Measurements from ENCODE around the gene A2M. TPM values are rescaled to one million over a fixed set of nuclear protein-coding genes. Genes with fewer than 3 reads are reported as not detected.

Gene A2M
- total and polyA plus RNA-seq, 2 experiments from 2014 or later = 0.92 TPM; not detected in 1

DNA sequence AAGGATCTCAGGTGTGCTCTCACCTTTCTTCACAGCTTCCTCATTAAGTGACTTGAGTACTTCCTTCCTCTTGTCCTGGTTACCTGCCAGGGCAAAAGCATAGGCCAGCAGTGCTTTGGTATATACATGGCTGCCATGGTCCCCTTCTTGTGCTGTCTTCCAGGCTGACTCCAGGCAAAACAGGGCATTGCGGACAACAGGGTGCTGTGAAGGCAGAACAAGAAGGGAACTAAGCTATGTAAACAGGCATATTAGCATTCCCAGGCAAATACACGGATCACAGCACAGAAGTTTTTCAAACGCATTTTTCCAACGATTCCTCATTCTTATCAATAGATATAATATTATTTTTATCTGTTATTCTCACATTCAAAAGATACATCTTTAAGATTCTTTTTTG is 39.0 kb downstream of the A2M start (continued):
- TF ChIP-seq, protein P1, sequence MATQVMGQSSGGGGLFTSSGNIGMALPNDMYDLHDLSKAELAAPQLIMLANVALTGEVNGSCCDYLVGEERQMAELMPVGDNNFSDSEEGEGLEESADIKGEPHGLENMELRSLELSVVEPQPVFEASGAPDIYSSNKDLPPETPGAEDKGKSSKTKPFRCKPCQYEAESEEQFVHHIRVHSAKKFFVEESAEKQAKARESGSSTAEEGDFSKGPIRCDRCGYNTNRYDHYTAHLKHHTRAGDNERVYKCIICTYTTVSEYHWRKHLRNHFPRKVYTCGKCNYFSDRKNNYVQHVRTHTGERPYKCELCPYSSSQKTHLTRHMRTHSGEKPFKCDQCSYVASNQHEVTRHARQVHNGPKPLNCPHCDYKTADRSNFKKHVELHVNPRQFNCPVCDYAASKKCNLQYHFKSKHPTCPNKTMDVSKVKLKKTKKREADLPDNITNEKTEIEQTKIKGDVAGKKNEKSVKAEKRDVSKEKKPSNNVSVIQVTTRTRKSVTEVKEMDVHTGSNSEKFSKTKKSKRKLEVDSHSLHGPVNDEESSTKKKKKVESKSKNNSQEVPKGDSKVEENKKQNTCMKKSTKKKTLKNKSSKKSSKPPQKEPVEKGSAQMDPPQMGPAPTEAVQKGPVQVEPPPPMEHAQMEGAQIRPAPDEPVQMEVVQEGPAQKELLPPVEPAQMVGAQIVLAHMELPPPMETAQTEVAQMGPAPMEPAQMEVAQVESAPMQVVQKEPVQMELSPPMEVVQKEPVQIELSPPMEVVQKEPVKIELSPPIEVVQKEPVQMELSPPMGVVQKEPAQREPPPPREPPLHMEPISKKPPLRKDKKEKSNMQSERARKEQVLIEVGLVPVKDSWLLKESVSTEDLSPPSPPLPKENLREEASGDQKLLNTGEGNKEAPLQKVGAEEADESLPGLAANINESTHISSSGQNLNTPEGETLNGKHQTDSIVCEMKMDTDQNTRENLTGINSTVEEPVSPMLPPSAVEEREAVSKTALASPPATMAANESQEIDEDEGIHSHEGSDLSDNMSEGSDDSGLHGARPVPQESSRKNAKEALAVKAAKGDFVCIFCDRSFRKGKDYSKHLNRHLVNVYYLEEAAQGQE (IDR thresholded peaks at IDR 0.05; ENCODE audit: unreplicated experiment) = no peak

DNA sequence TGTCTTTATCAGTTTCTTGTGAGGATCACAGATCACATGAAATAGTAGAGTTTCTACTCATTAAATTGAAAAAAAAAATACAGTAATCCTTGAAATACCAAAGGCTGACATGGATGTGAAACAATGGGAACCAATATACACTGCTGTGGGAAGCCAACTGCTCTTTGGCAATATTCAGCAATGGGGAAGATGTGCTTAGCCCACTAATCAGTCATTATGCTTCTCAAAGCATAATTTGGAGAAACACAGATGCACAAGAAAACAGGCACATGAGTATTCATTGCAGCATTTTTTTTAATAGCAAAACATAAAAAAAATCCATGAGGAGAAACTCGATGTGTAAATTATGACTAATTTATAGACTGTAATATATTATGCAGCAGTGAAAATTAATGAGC is 40.6 kb downstream of the A2M start:
- Mint-ChIP-seq H3K36me3 (ENCODE audit: low read depth) (no peaks in the 10 kb centered on the region), H3K4me3 (no peak overlapping the region), H3K27ac (no peak overlapping the region), H3K4me1 (peaks cover 2% of the 10 kb centered on the region; the same call in 2 of the 3 replicates), H3K9me3 (no peaks in the 10 kb centered on the region), H3K27me3 (ENCODE audit: insufficient read depth, low read depth, poor library complexity) (peaks cover 1% of the 10 kb centered on the region)
- Histone ChIP-seq H3K9me2 (ENCODE audit: insufficient read depth) (peaks cover 6% of the 10 kb centered on the region; the same call in 1 of the 2 replicates), H3K36me3 (ENCODE audit: insufficient read depth) (no peaks in the 10 kb centered on the region), H3K79me2 (replicated peaks; ENCODE audit: insufficient read depth) (no peaks in the 10 kb centered on the region), H4K20me1 (replicated peaks; ENCODE audit: insufficient read depth) (no peaks in the 10 kb centered on the region), H3K4me1 (ENCODE audit: insufficient read depth) (no peaks in the 10 kb centered on the region), H2AFZ (no peak overlapping the region), H3K4me3 (no peak overlapping the region), H3K27me3 (ENCODE audit: insufficient read depth) (no peaks in the 10 kb centered on the region), H3K4me2 (no peak overlapping the region), H3K27ac (ENCODE audit: low read depth) (no peak overlapping the region), H3F3A (replicated peaks; ENCODE audit: low read depth) (no peaks in the 10 kb centered on the region)
- no peak for TF ChIP-seq EZH2 (IDR thresholded peaks at IDR 0.05; ENCODE audit: low read depth, unreplicated experiment)
- DNase-seq (ENCODE audit: low spot score) (no peak), ATAC-seq (no peak)

DNA sequence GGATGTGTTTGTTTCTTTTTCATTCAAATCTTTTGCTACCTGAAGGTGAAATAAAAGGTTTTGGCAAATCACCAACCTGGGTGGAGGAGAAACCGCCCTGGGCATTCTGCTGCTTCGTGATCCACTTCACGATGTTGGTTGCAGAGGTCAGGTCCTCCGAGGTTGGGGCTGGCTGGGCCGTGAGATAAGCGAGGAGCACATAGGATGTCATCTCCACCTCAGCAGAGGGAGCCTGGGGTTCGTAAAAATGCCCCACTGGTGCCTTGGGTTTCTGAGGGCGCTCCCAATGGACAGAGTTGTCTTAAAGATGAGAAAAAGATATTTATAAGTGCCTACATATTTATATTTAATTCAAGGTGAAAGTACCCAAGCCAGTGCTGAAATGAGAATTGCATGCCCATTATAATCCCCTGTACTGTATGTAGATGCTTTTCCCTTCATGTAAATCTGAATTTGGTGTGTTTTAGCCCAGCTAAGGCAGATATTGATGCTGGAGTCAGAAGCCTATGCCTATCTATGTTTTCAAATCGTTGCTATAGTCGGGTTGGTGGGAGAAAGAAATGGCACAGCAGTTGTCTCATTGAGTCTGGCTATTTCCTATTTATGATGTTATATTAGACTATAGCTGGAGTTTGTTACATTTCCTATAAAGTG is 41.1 kb downstream of the A2M start:
- no peaks in the 10 kb centered on the region for H3K4me1 ChIP-seq (ENCODE audit: insufficient read depth)
- no peaks in the 10 kb centered on the region for H3K27me3 ChIP-seq (ENCODE audit: insufficient read depth)
- no peaks in the 10 kb centered on the region for H3K36me3 ChIP-seq (ENCODE audit: insufficient read depth)
- no peaks in the 10 kb centered on the region for H3F3A ChIP-seq (replicated peaks; ENCODE audit: low read depth)
- H3K27ac ChIP-seq (ENCODE audit: low read depth) = no peak overlapping the region
- Mint-ChIP-seq H3K36me3 (ENCODE audit: low read depth) (no peaks in the 10 kb centered on the region), H3K4me3 (no peak overlapping the region), H3K27ac (no peak overlapping the region), H3K9me3 (no peaks in the 10 kb centered on the region), H3K27me3 (ENCODE audit: insufficient read depth, low read depth, poor library complexity) (peaks cover 1% of the 10 kb centered on the region), H3K4me1 (peaks cover 2% of the 10 kb centered on the region; the same call in 2 of the 3 replicates)
- H3K9me2 ChIP-seq (ENCODE audit: insufficient read depth) = peaks cover 5% of the 10 kb centered on the region; the same call in 1 of the 2 replicates
- no peak overlapping the region for H3K4me3 ChIP-seq
- H3K4me2 ChIP-seq = no peak overlapping the region
- DNase-seq (ENCODE audit: low spot score) (no peak), ATAC-seq (no peak)
- no peak overlapping the region for H2AFZ ChIP-seq
- no peaks in the 10 kb centered on the region for H3K79me2 ChIP-seq (replicated peaks; ENCODE audit: insufficient read depth)
- H4K20me1 ChIP-seq (replicated peaks; ENCODE audit: insufficient read depth) = no peaks in the 10 kb centered on the region
- TF ChIP-seq NANOG (IDR thresholded peaks at IDR 0.05; ENCODE audit: borderline replicate concordance) (no peak), CREB1 (CRISPR knock-in tag; IDR thresholded peaks at IDR 0.05; ENCODE audit: low read depth) (no peak), STAT1 (IDR thresholded peaks at IDR 0.05; ENCODE audit: unreplicated experiment) (no peak), ZNF114 (CRISPR knock-in tag; IDR thresholded peaks at IDR 0.05) (no peak), EZH2phosphoT487 (IDR thresholded peaks at IDR 0.05; ENCODE audit: unreplicated experiment) (no peak), JUNB (IDR thresholded peaks at IDR 0.05; ENCODE audit: unreplicated experiment) (no peak), ZNF331 (CRISPR knock-in tag; IDR thresholded peaks at IDR 0.05; ENCODE audit: low read depth) (no peak), EZH2 (IDR thresholded peaks at IDR 0.05; ENCODE audit: low read depth, unreplicated experiment) (no peak)
- TF ChIP-seq, protein P1 (IDR thresholded peaks at IDR 0.05; ENCODE audit: unreplicated experiment) = no peak
- TF ChIP-seq, protein P2, sequence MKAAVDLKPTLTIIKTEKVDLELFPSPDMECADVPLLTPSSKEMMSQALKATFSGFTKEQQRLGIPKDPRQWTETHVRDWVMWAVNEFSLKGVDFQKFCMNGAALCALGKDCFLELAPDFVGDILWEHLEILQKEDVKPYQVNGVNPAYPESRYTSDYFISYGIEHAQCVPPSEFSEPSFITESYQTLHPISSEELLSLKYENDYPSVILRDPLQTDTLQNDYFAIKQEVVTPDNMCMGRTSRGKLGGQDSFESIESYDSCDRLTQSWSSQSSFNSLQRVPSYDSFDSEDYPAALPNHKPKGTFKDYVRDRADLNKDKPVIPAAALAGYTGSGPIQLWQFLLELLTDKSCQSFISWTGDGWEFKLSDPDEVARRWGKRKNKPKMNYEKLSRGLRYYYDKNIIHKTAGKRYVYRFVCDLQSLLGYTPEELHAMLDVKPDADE (IDR thresholded peaks at IDR 0.05) = no peak
- TF ChIP-seq, protein P3, sequence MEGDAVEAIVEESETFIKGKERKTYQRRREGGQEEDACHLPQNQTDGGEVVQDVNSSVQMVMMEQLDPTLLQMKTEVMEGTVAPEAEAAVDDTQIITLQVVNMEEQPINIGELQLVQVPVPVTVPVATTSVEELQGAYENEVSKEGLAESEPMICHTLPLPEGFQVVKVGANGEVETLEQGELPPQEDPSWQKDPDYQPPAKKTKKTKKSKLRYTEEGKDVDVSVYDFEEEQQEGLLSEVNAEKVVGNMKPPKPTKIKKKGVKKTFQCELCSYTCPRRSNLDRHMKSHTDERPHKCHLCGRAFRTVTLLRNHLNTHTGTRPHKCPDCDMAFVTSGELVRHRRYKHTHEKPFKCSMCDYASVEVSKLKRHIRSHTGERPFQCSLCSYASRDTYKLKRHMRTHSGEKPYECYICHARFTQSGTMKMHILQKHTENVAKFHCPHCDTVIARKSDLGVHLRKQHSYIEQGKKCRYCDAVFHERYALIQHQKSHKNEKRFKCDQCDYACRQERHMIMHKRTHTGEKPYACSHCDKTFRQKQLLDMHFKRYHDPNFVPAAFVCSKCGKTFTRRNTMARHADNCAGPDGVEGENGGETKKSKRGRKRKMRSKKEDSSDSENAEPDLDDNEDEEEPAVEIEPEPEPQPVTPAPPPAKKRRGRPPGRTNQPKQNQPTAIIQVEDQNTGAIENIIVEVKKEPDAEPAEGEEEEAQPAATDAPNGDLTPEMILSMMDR (conservative IDR thresholded peaks at IDR 0.05; ENCODE audit: low read depth in 2 of 2) = no peak

Measured in GM23338 (cell line).